Osteocyte (in vitro differentiated cells): ENCODE data around the gene MFSD2B. TPM values are rescaled to one million over a fixed set of nuclear protein-coding genes. Genes with fewer than 3 reads are reported as not detected.

Experiments
- DNase-seq: peaks from one replicate; pipeline ENCODE4 v3.0.0; 2021; ENCODE audit warnings: mixed read lengths; ENCODE audit not compliant: unreplicated experiment; ENCODE audit errors: extremely low spot score
- H3K27ac Mint-ChIP-seq: one replicate; pipeline ENCODE4 v1.8.0; 2021; ENCODE audit warnings: mild to moderate bottlenecking, mixed read lengths; ENCODE audit not compliant: unreplicated experiment
- H3K27me3 Mint-ChIP-seq: one replicate; pipeline ENCODE4 v1.8.0; 2021; ENCODE audit warnings: mixed read lengths; ENCODE audit not compliant: unreplicated experiment
- H3K36me3 Mint-ChIP-seq: one replicate; pipeline ENCODE4 v1.8.0; 2021; ENCODE audit warnings: mixed read lengths; ENCODE audit not compliant: unreplicated experiment
- H3K4me1 Mint-ChIP-seq: one replicate; pipeline ENCODE4 v1.8.0; 2021; ENCODE audit warnings: mixed read lengths; ENCODE audit not compliant: unreplicated experiment
- H3K4me3 Mint-ChIP-seq: one replicate; pipeline ENCODE4 v1.8.0; 2021; ENCODE audit warnings: mild to moderate bottlenecking, moderate library complexity, mixed read lengths; ENCODE audit not compliant: unreplicated experiment
- H3K9me3 Mint-ChIP-seq: one replicate; pipeline ENCODE4 v1.8.0; 2021; ENCODE audit warnings: mixed read lengths; ENCODE audit not compliant: unreplicated experiment
- CTCF ChIP-seq: fragments of 200-600 bp; sonication (generic); IDR thresholded peaks from 2 replicates; pipeline ENCODE4 v1.5.0; 2021; ENCODE audit warnings: antibody characterized with exemption, mild to moderate bottlenecking, moderate library complexity
- total RNA-seq: library from RNA; stranded (reverse); gene quantifications from 2 replicates; pipeline ENCODE4 v1.2.1, GENCODE V29; 2021

MFSD2B gene
- total RNA-seq, 1 donor from 2014 or later, result not detected

GRCh38 chr2:24045511-24046508 lies 35.9 kb downstream of the MFSD2B start:
- Mint-ChIP-seq H3K4me1 (peaks cover 18% of the 10 kb centered on the region), H3K4me3 (peak overlapping the region; percentile 99), H3K27ac (no peak overlapping the region)

GRCh38 chr2:24046599-24046929 lies 36.7 kb downstream of the MFSD2B start:
- DNase-seq, result no peak
- Mint-ChIP-seq H3K4me3 (peak overlapping the region; percentile 99), H3K9me3 (no peaks in the 10 kb centered on the region), H3K36me3 (peaks cover 3% of the 10 kb centered on the region), H3K27ac (no peak overlapping the region), H3K4me1 (peaks cover 18% of the 10 kb centered on the region), H3K27me3 (no peaks in the 10 kb centered on the region)
- no peak for TF ChIP-seq CTCF

More at GRCh38 chr2:24045511-24046508, 35.9 kb downstream of the MFSD2B start:
- H3K27me3 Mint-ChIP-seq, result no peaks in the 10 kb centered on the region
- no peak for DNase-seq
- peaks cover 3% of the 10 kb centered on the region for H3K36me3 Mint-ChIP-seq
- H3K9me3 Mint-ChIP-seq, result no peaks in the 10 kb centered on the region
- no peak for TF ChIP-seq CTCF

- peaks cover 3% of the 10 kb centered on the region for H3K36me3 Mint-ChIP-seq
- peaks cover 18% of the 10 kb centered on the region for H3K4me1 Mint-ChIP-seq
- H3K4me3 Mint-ChIP-seq, result peak within 1 kb of the TSS; percentile 99
These were observed 37.2 kb downstream of the MFSD2B start, which contains the start of gene WDCP for GRCh38 chr2:24046930-24047702. Gene WDCP, minus strand, starts transcription at chr2:24047391. Its CDS starts 7,897 bp downstream, at chr2:24039494.

GRCh38 chr2:24047703-24048033 lies 37.8 kb downstream of the MFSD2B start:
- no peaks in the 10 kb centered on the region for H3K27me3 Mint-ChIP-seq
- DNase-seq, result no peak
- H3K4me1 Mint-ChIP-seq, result peaks cover 18% of the 10 kb centered on the region
- peaks cover 3% of the 10 kb centered on the region for H3K36me3 Mint-ChIP-seq
- no peaks in the 10 kb centered on the region for H3K9me3 Mint-ChIP-seq
- H3K27ac Mint-ChIP-seq, result peak overlapping the region; percentile 51
- peak overlapping the region; percentile 99 for H3K4me3 Mint-ChIP-seq
- TF ChIP-seq CTCF, result no peak

More at GRCh38 chr2:24046930-24047702, 37.2 kb downstream of the MFSD2B start, which contains the start of gene WDCP:
- no peaks in the 10 kb centered on the region for H3K27me3 Mint-ChIP-seq
- DNase-seq, result peak; percentile 96
- peak within 1 kb of the TSS; percentile 89 for H3K27ac Mint-ChIP-seq
- no peaks in the 10 kb centered on the region for H3K9me3 Mint-ChIP-seq
- TF ChIP-seq CTCF, result no peak
